Measurements from ENCODE around the gene TTLL10. TPM values are rescaled to one million over a fixed set of nuclear protein-coding genes. Genes with fewer than 3 reads are reported as not detected.

The TTLL10 gene
- polyA plus RNA-seq, 4 donors, result 0.33 to 0.83 (median 0.63) TPM

- DNase-seq (ENCODE audit: low read depth in 4 of 4, low spot score in 3 of 4), result no peak
Measured at GRCh38 chr1:1216770-1217620, 43.3 kb downstream of the TTLL10 start.

DNA sequence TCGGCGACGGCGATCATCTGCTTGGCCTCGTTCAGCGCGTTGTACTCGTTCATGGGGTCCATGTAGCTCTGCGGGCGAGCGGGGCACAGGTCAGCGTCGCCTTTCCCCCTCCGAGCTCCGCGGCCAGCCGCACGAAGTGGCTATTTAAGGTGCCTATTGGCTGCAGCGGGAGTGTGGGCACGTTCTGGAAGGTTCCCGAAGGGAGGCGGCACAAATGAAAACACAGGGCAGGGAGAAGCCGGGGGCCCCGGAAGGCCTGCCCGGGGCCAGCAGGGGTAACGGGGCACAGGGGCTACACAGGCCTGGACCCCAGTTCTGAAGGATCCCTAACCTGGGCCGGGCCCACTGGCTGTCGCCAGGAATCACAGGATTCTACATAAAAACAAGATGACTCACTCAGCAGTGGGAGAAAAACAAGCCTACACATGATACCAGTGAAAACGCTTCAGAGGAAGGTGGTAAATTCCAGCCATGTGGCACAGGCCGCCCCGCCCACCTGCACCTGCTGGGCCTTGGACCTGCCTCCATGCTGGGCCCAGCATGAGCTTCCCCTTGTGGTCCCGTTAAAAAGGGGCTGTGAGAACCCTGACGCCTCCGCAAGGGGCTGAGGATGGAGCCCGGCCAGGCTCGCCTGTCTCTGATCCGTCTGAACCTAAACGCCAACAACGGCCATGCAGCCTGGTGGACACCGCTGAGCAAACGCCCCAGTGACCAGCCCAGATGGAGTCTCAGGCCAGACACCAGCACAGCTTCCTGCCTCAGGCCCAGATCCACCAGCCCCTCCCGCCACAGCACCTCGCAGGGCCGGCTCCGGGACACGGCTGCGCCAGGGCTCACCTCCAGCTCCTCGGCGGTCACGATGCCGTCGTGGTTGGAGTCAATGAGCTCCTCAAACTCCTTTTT lies 44.2 kb downstream of the TTLL10 start:
- no peak for DNase-seq (ENCODE audit: low read depth in 4 of 4, low spot score in 3 of 4)

GRCh38 chr1:1218524-1219200 lies 45.0 kb downstream of the TTLL10 start:
- DNase-seq (ENCODE audit: low read depth in 4 of 4, low spot score in 3 of 4), result no peak

DNA sequence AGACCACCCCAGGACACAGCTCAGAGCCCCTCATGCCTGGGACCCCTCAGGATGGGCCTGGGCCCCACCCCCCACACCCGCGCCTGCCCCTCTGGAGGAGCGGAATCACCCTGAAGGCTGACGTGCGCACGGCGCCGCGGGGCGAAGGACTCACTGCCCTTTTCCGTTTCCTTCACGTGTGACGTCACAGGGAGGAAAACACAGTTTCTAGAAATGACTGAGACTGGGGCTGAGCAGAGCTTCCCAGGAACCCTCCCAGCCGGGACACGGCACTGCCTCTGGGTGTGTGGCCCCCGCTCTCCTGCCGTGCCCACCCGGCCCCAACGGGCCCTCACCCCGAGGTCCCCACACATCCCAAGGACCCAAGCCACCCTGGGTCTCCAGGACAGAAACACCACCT lies 45.7 kb downstream of the TTLL10 start:
- no peak for DNase-seq (ENCODE audit: low read depth in 4 of 4, low spot score in 3 of 4)

DNA sequence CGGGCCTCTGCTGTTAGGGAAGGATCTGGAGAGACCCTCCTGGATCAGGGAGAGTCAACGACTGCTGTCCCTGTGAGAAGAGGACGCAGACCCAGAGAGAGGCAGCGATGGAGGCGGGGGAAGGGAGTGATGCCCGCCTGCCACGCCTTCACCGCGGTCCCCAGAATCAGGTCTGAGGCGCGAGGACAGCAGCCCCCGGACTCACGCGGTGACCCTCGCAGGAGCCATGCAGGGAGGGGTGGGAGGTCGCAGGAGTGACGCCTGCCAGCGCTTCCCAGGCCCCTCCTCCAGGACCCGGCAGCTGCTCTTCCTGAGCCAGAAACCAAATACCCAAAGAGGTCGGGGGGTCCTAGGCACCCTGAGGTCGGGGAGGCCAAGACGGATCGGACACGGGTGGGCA lies 46.5 kb downstream of the TTLL10 start:
- DNase-seq (ENCODE audit: low read depth in 4 of 4, low spot score in 3 of 4), result no peak

DNA sequence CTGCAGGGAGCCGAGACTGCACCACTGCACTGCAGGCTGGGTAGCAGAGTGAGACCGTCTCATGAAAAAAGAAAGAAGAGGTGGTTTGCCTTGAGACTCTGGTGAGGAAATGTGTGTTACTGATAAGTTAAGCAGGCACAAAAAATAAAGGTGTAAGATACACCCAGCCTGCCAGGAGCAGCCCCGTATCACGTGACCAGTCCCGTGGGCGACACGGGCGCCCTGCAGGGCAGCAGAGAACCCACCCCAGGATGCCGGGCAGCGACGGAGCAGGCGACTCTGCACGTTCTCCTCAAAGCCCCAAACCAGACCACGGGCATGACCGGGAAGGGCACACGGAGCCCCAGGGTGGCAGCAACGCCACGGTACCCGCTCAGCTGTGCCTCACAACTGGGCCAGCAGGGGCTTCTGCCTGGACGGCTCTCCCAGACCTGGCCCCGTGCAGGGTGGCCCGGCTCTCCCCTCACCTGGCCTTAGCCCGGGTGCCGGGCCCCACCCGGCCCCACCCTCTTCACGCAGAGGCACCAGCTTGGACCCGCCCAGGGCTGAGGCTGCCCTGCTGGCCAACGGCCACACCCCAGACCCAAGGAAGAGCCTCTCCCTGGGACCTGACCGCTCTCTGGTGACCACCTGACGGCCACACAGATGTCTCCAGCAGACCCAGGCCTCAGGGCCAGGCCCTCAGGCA lies 48.4 kb downstream of the TTLL10 start:
- DNase-seq (ENCODE audit: low read depth in 4 of 4, low spot score in 3 of 4), result no peak

DNA sequence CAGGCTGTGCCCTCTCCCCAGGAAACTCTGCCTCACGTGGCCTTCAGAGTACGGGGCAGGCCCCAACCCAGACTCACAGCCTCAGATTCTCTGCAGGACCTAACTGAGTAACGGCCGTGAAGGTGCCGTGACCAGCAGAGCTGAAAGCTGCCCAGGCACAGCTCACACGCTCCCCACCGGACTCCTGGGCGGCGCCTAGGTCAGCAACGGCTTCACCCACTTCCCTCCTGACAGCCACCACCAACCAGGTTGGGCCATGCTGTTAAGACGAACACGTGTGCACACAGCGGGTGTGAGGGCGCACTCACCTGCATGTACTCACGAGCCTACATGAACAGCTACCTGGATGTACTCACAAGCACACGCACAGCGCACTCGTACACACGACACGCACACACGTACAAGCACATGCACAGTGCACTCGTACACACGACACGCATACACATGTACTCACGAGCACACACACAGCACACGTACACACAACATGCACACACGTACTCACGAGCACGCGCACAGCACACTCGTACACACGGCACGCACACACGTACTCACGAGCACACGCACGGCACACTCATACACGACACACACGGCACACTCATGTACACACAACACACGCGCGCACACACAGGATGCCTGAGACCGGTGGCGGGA lies 49.0 kb downstream of the TTLL10 start:
- DNase-seq (ENCODE audit: low read depth in 4 of 4, low spot score in 3 of 4), result no peak

DNA sequence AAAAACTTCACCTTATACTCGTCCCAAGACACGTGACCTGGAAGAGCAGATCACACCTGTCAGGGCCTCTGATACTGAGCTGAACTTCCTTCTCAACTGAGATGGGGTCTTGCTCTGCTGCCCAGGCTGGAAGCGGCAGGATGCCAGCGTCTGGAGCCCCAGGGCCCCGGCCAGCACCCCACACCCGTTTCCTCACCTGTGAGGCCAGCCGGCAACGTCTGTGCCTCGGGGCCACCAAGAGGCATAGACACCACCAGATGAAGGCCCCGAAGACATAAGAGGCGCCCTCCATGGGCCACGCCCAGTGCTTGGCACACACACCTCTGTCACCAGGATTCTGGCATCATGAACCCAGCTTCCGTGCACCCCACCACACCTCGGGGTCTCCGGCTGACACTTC lies 49.6 kb downstream of the TTLL10 start:
- DNase-seq (ENCODE audit: low read depth in 4 of 4, low spot score in 3 of 4), result no peak

- no peak for DNase-seq (ENCODE audit: low read depth in 4 of 4, low spot score in 3 of 4)
Measured at GRCh38 chr1:1223891-1224290, 50.2 kb downstream of the TTLL10 start.

GRCh38 chr1:1225238-1225845 lies 51.7 kb downstream of the TTLL10 start:
- DNase-seq (ENCODE audit: low read depth in 4 of 4, low spot score in 3 of 4), result no peak

- no peak for DNase-seq (ENCODE audit: low read depth in 4 of 4, low spot score in 3 of 4)
Measured at GRCh38 chr1:1225913-1226312, 52.2 kb downstream of the TTLL10 start.

DNA sequence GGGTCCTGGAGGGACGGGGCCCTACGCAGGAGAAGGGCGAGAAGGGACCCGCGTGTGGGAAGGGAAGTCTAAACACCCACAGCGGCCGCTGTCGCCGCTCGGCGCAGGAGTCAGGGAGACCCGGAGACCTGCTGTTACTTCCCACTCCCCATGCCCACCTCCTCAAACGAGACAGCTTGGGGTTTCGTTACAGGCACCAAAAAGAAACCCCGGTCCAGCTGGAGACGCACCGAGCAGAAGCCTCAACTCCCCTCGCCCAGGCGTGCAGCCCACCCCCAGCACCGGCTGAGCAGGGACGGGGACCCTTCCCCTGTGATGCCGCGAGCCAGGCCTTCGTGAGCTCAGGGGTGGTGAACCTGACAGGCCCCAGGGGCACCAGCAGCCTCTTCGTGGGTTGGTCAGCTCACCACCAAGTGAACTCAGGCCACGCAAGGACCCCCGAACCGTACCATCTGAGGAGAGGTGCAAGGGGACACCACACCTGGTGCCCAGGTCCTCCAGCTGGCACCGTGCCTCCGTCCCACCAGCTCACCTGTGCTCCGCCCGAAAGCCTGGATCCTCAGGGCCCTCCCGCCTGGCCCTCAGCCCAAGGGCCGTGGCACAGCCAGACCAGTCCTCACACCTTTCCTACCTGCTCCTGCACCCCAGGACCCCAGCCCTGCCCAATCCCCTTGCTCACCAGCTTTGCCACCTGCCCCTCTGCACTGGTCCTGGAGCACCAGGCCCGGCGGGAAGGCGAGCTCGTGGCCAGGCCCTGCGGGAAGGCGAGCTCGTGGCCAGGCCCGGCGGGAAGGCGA lies 53.1 kb downstream of the TTLL10 start:
- no peak for DNase-seq (ENCODE audit: low read depth in 4 of 4, low spot score in 3 of 4)

DNA sequence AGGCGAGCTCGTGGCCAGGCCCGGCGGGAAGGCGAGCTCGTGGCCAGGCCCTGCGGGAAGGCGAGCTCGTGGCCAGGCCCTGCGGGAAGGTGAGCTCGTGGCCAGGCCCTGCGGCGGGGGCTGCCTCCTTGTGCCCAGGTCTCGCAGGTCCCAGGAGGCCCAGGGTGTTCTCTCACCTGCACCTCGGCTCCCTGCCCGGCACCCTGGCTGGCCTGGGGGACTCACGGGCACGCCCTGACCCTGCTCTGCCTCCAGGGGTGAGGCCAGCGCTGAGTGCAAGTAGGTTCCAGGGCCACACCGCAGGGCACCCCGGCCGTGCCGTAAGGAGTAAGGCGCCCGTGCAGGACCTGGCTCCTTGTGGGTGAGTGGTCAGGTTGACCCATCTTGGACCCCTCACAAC lies 53.7 kb downstream of the TTLL10 start:
- DNase-seq (ENCODE audit: low read depth in 4 of 4, low spot score in 3 of 4), result no peak

GRCh38 chr1:1228187-1228586 lies 54.5 kb downstream of the TTLL10 start:
- no peak for DNase-seq (ENCODE audit: low read depth in 4 of 4, low spot score in 3 of 4)

- no peak for DNase-seq (ENCODE audit: low read depth in 4 of 4, low spot score in 3 of 4)
Measured at GRCh38 chr1:1228596-1229321, 55.1 kb downstream of the TTLL10 start.

GRCh38 chr1:1229770-1230169 lies 56.1 kb downstream of the TTLL10 start:
- DNase-seq (ENCODE audit: low read depth in 4 of 4, low spot score in 3 of 4), result no peak

GRCh38 chr1:1230656-1231399 lies 57.1 kb downstream of the TTLL10 start:
- no peak for DNase-seq (ENCODE audit: low read depth in 4 of 4, low spot score in 3 of 4)

Data from right renal pelvis (tissue), 4 donors.